Stimulated activated CD4-positive, alpha-beta T cell treated with anti-CD3 and anti-CD28 coated beads, Interleukin-2, amount 100 ng/mL, for 48 hours (primary cell): Measurements from ENCODE around the gene CEP162.
"Not testable (repeated sequence)": the region's sequence is repeated elsewhere in the genome, so short reads cannot be mapped to it uniquely, and the experiment has no call there.

Experiments
- DNase-seq, 2 donors: peaks; one replicate each; pipeline ENCODE4 v3.0.0-alpha.2; 2020

The CEP162 gene

DNA sequence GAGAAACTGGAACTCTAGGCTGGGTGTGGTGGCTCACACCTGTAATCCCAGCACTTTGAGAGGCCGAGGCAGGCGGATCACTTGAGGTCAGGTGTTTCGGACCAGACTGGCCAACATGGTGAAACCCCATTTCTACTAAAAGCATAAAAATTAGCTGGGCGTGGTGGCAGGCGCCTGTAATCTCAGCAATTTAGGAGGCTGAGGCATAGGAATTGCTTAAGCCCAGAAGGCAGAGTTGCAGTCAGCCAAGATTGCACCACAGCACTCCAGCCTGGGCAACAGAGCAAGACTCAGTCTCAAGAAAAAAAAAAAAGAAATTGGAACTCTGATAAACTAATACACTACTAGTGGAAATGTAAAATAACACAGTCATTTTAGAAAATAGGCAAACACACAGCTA, 3.8 kb downstream of the CEP162 start:
- DNase-seq = not testable (repeated sequence)

DNA sequence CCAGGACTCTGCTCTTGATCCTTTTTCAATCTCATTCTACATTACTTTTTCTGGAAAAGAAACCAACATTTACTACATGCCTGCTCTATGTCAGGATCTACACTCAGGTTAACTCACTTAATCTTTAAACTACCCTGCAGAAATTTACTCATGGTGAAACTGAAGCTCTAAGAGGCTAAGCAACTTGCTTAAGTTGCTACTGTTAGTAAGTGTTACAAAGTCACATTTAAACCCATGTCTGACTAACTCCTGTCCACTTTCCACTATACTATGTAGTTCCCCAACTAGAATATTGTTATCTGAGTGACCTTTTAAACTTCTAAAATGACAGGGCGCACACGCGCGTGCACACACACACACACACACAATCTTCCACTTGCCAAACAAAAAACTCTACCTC, 5.0 kb downstream of the CEP162 start:
- no peak for DNase-seq

- no peak for DNase-seq
Observed at GRCh38 chr6:84220809-84221409, 6.5 kb downstream of the CEP162 start.

- DNase-seq = no peak
Observed at GRCh38 chr6:84218091-84218490, 9.4 kb downstream of the CEP162 start.

- DNase-seq = no peak
Observed at GRCh38 chr6:84213217-84213616, 14.2 kb downstream of the CEP162 start.

GRCh38 chr6:84204011-84204410, 23.4 kb downstream of the CEP162 start:
- DNase-seq = no peak

DNA sequence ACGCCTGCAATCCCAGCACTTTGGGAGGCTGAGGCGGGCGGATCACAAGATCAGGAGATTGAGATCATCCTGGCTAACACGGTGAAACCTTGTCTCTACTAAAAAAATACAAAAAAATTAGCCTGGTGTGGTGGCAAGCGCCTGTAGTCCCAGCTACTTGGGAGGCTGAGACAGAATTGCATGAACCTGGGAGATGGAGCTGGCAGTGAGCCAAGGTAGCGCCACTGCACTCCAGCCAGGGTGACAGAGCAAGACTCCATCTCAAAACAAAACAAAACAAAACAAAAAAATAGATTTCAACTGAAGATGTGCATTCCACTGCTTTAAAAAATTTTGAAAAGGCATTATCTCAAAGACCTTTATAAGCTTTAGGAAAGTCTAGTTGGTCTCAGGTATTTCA, 27.5 kb downstream of the CEP162 start:
- DNase-seq = not testable (repeated sequence)

- DNase-seq = no peak
Observed at GRCh38 chr6:84197708-84198107, 29.7 kb downstream of the CEP162 start.

GRCh38 chr6:84193114-84193708, 34.2 kb downstream of the CEP162 start:
- DNase-seq = no peak

- no peak for DNase-seq
Observed at GRCh38 chr6:84191802-84192201, 35.6 kb downstream of the CEP162 start.

GRCh38 chr6:84189356-84189755, 38.1 kb downstream of the CEP162 start:
- DNase-seq = not testable (repeated sequence)

GRCh38 chr6:84183430-84183829, 44.0 kb downstream of the CEP162 start:
- no peak for DNase-seq

DNA sequence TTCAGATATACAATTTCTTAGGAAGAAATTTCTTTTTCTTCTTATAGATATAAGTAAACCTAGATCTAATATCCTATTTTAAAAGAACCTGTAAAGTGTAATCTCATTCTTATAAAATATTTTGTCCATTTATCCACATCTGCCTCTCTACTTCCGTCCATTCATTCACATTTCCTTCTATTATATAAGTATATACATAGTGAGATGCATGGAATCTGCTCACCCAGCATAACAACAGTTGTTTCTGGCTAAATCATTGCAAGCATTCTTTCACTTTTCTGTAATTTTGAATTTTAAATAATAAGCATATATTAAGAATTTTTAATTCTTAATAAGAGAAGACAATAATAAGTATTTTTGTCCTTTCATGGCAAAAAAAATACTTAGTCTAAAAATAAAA, 45.4 kb downstream of the CEP162 start:
- DNase-seq = no peak

DNA sequence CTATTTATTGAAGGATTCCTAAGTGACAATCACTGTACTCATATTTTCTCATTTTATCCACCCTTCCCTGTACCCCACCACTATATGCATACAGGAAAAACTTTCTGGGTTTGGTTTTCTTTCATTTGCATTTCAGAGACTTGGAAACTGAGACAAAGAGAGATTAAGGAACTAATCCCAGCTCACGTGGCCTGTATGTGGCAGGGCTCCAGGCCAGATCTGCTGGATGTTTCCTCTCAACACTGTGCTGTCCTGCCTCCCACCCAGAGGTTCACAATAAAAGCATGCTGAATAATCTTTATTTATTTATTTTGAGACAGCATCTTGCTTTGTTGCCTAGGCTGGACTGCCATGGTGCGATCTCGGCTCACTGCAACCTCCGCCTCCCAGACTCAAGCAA, 50.2 kb downstream of the CEP162 start:
- no peak for DNase-seq

- DNase-seq = no peak
Observed at GRCh38 chr6:84172574-84172973, 54.9 kb downstream of the CEP162 start.

- DNase-seq = no peak
Observed at GRCh38 chr6:84172080-84172479, 55.4 kb downstream of the CEP162 start.

GRCh38 chr6:84167457-84167856, 60.0 kb downstream of the CEP162 start:
- DNase-seq = no peak

DNA sequence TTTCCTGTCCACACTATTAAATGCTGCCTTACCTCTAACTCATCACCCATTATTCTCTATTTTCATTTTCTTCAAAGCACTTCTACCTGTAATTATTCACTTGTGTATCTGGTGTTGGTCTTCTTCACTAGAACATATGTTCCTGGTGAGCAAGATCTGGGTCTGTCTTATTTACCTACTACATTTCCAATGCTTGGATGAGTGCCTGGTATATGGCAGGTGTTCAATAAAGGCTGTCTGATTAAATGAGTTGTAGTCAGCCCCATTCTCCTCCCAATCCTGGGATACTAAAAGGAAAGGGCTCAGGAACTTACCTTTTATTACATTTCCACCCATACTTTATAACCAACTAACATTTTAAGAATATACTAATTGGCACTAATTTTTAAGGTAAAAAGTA, 61.0 kb downstream of the CEP162 start:
- DNase-seq = no peak

DNA sequence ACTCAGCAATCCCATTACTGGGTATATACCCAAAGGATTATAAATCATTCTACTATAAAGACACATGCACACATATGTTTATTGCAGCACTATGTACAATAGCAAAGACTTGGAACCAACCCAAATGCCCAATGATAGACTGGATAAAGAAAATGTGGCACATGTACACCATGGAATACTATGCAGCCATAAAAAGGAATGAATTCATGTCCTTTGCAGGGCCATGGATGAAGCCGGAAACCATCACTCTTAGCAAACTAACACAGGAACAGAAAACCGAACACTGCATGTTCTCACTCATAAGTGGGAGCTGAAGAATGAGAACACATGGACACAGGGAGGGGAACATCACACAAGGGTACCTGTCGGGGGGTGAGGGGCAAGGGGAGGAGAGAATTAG, 63.1 kb downstream of the CEP162 start:
- DNase-seq = not testable (repeated sequence)

DNA sequence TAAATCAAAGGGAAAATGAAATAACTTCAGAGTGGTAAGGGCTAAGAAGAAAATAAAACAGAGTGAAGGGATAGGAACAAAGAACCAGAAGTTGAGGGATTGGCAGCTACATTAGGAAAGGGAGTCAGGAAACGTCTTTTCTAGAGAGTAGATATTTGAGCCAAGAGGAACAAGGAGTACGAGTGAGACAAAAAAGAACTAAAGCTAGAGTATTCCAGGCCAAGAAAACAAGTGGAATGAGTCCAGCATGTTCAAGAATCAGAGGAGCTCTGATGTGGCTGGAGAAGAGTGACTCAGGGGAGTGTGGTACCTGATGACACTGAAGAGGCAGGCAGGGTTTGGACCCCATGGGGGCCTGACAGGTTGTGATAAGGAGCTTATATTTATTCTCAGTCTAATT, 66.3 kb downstream of the CEP162 start:
- DNase-seq = no peak

DNA sequence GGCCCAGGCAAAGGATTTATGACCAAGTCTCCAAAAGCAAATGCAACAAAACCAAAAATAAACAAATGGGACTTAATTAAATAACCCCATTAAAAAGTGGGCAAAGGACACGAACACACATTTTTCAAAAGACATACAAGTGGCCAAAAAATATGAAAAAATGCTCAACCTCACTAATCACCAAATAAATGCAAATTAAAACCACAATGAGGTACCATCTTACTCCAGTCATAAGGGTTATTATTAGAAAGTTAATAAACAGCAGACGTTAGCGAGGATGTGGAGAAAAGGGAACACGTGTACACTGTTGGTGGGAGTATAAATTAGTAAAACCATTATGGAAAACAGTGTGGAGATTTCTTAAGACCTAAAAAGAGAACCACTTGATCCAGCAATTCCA, 71.1 kb downstream of the CEP162 start:
- no peak for DNase-seq

DNA sequence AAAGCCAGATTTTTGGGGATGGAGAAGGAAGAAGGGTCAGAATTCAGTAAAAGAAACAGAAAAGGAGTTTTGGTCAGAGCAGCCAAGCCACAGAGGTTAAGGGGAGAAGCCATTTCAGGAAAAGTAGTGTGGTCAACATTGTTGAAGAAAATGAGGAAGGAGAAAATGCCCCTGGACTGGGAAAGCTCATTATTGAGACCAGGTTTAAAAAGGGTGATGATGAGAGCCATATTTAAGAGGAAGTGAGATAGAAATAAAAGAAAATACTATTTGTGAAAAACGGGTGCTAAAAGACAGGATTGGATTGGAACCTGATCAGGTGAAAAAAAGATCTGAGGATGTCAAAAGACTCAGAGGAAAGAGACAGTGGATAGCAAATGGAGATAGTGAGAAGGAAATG, 75.8 kb downstream of the CEP162 start:
- DNase-seq = no peak

GRCh38 chr6:84150705-84151104, 76.7 kb downstream of the CEP162 start:
- no peak for DNase-seq

DNA sequence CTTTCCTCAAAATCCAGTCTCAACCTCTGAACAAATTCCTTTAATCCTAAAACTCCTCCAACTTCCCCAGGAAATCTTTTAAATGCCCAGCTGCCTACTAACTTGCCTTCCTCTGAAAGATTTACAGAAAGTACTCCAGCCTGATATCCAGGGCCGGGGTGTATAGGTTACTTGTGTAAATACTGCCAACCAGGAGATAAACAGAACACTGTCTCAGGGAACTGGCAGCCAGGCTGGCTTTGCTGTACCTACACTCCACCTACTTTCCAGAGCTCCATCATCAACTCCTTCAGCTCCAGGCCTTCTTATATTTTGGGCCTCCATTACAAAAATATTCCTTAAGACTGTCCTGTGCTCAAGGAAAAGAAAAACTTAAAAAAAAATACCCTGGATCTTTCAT, 85.9 kb downstream of the CEP162 start:
- no peak for DNase-seq

GRCh38 chr6:84139311-84139710, 88.1 kb downstream of the CEP162 start:
- no peak for DNase-seq
